ENCODE measurements around the gene POR.

POR gene

GRCh38 chr7:75994388-75995051 lies 79.6 kb downstream of the POR start, which contains the start of gene TMEM120A:
TMEM120A (minus strand) TSS chr7:75994595; CDS start chr7:75994570, 25 bp downstream.
- peak within 1 kb of the TSS; percentile 75 for H3K4me2 ChIP-seq (ENCODE audit: low read length)
- no peaks in the 10 kb centered on the region for H3K27me3 ChIP-seq (ENCODE audit: insufficient read depth, low read length)
- H3K9ac ChIP-seq (ENCODE audit: low read length): peak within 1 kb of the TSS; percentile 64
- H3K9me3 ChIP-seq (ENCODE audit: low read length): no peaks in the 10 kb centered on the region
- peak within 1 kb of the TSS; percentile 79 for H3K4me3 ChIP-seq (ENCODE audit: low read depth, low read length, poor library complexity, severe bottlenecking)
- no peaks in the 10 kb centered on the region for H3K79me2 ChIP-seq (ENCODE audit: insufficient read depth, low read length)
- TF ChIP-seq EZH2 (IDR thresholded peaks at IDR 0.05; ENCODE audit: borderline replicate concordance, low read length): no peak
- TF ChIP-seq CTCF (IDR thresholded peaks at IDR 0.05; ENCODE audit: low read length): no peak
- H3F3A ChIP-seq (ENCODE audit: insufficient read depth, low read length): no peaks in the 10 kb centered on the region
- peaks cover 14% of the 10 kb centered on the region for H3K36me3 ChIP-seq (ENCODE audit: insufficient read depth, low read length)
- H3K4me1 ChIP-seq (ENCODE audit: insufficient read depth, low read length, severe bottlenecking): peaks cover 15% of the 10 kb centered on the region
- no peaks in the 10 kb centered on the region for H4K20me1 ChIP-seq (ENCODE audit: insufficient read depth, low read length)
- H3K9me2 ChIP-seq (ENCODE audit: low read depth, low read length): no peaks in the 10 kb centered on the region
- no peak within 1 kb of the TSS for H2AFZ ChIP-seq (ENCODE audit: low read length)
- H3K27ac ChIP-seq (ENCODE audit: low read depth, low read length, poor library complexity, severe bottlenecking): no peak within 1 kb of the TSS

- no peak overlapping the region for H2AFZ ChIP-seq (ENCODE audit: low read length)
- no peaks in the 10 kb centered on the region for H3K9me2 ChIP-seq (ENCODE audit: low read depth, low read length)
- H3K9me3 ChIP-seq (ENCODE audit: low read length): no peaks in the 10 kb centered on the region
- no peak for TF ChIP-seq EZH2 (IDR thresholded peaks at IDR 0.05; ENCODE audit: borderline replicate concordance, low read length)
- no peak for TF ChIP-seq CTCF (IDR thresholded peaks at IDR 0.05; ENCODE audit: low read length)
- no peaks in the 10 kb centered on the region for H3K79me2 ChIP-seq (ENCODE audit: insufficient read depth, low read length)
- H3K27me3 ChIP-seq (ENCODE audit: insufficient read depth, low read length): no peaks in the 10 kb centered on the region
- peak overlapping the region; percentile 79 for H3K4me3 ChIP-seq (ENCODE audit: low read depth, low read length, poor library complexity, severe bottlenecking)
- peaks cover 14% of the 10 kb centered on the region for H3K36me3 ChIP-seq (ENCODE audit: insufficient read depth, low read length)
- H3K4me1 ChIP-seq (ENCODE audit: insufficient read depth, low read length, severe bottlenecking): peaks cover 15% of the 10 kb centered on the region
- H3K4me2 ChIP-seq (ENCODE audit: low read length): peak overlapping the region; percentile 75
- peak overlapping the region; percentile 64; the same call in 1 of the 2 replicates for H3K9ac ChIP-seq (ENCODE audit: low read length)
- H3F3A ChIP-seq (ENCODE audit: insufficient read depth, low read length): no peaks in the 10 kb centered on the region
- H4K20me1 ChIP-seq (ENCODE audit: insufficient read depth, low read length): no peaks in the 10 kb centered on the region
- H3K27ac ChIP-seq (ENCODE audit: low read depth, low read length, poor library complexity, severe bottlenecking): no peak overlapping the region
Observed at GRCh38 chr7:75995052-75995471, 80.1 kb downstream of the POR start.

DNA sequence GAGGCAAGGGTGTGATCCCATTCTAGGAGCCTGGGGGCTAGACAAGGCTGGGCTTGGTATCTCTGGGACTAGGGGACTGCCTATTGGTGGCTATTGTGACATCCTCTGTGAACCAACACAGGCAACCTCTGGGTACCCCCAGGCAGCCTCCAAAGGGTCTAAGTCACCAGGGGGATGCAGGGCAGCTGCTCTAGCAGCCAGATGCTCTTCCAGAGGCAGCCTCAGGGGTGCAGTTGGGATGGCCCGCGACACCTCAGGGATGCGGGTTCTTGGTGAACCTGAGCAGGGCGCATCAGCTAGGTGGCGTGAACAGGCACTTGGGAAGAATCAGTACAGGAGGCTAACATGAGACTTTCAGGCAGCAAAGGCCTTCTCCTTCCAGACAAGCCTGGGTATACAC lies 81.0 kb downstream of the POR start:
- no peaks in the 10 kb centered on the region for H3K9me2 ChIP-seq (ENCODE audit: low read depth, low read length)
- H3K9me3 ChIP-seq (ENCODE audit: low read length): no peaks in the 10 kb centered on the region
- no peak overlapping the region for H2AFZ ChIP-seq (ENCODE audit: low read length)
- H3K27ac ChIP-seq (ENCODE audit: low read depth, low read length, poor library complexity, severe bottlenecking): no peak overlapping the region
- H3K36me3 ChIP-seq (ENCODE audit: insufficient read depth, low read length): peaks cover 23% of the 10 kb centered on the region
- H3K4me1 ChIP-seq (ENCODE audit: insufficient read depth, low read length, severe bottlenecking): peaks cover 15% of the 10 kb centered on the region
- H3K4me3 ChIP-seq (ENCODE audit: low read depth, low read length, poor library complexity, severe bottlenecking): no peak overlapping the region
- H3K27me3 ChIP-seq (ENCODE audit: insufficient read depth, low read length): no peaks in the 10 kb centered on the region
- H3K79me2 ChIP-seq (ENCODE audit: insufficient read depth, low read length): no peaks in the 10 kb centered on the region
- no peak overlapping the region for H3K9ac ChIP-seq (ENCODE audit: low read length)
- H3K4me2 ChIP-seq (ENCODE audit: low read length): no peak overlapping the region
- TF ChIP-seq CTCF (IDR thresholded peaks at IDR 0.05; ENCODE audit: low read length): no peak
- TF ChIP-seq EZH2 (IDR thresholded peaks at IDR 0.05; ENCODE audit: borderline replicate concordance, low read length): no peak
- H3F3A ChIP-seq (ENCODE audit: insufficient read depth, low read length): no peaks in the 10 kb centered on the region
- H4K20me1 ChIP-seq (ENCODE audit: insufficient read depth, low read length): no peaks in the 10 kb centered on the region

Measured in OCI-LY1 (cell line).